IMR-90 (cell line): ENCODE measurements around the gene BMP2K. TPM values are rescaled to one million over a fixed set of nuclear protein-coding genes. Genes with fewer than 3 reads are reported as not detected.

Source experiments
- ATAC-seq: fragments of 200-7000 bp; cut with Tn5 transposase; 2 replicates; pipeline ENCODE4 v1.9.1; 2020; ENCODE audit warnings: low read depth, mild to moderate bottlenecking, moderate library complexity
- BruUV-seq: library from RNA; stranded (reverse); fragments of 400-500 nt; replicated peaks from 2 replicates; lab custom pipeline; 2021; lab: Mats Ljungman, UMichigan
- CTCF ChIA-PET: fragments of 300-600 bp; formaldehyde crosslinking; extraction: SDS; loops from one replicate; lab custom pipeline; 2021; ENCODE audit warnings: antibody characterized with exemption; lab: Yijun Ruan, JAX
- POLR2A ChIA-PET: fragments of 300-600 bp; sonication (Branson Sonifier 250); formaldehyde crosslinking; loops from one replicate; lab custom pipeline; 2022; ENCODE audit warnings: antibody characterized with exemption; ENCODE audit not compliant: unreplicated experiment; lab: Charles Lee
- DNase-seq: peaks from one replicate; pipeline ENCODE4 v3.0.0; 2013
- H2AFZ ChIP-seq: replicated peaks from 2 replicates; pipeline ENCODE3; 2013; ENCODE audit warnings: low read length, mild to moderate bottlenecking; ENCODE audit not compliant: poor library complexity
- H2AK5ac ChIP-seq: 2 replicates; pipeline ENCODE4 v1.6.1; 2013; ENCODE audit warnings: low read depth, low read length, inconsistent platforms
- H2AK9ac ChIP-seq: replicated peaks from 2 replicates; pipeline ENCODE3; 2013; ENCODE audit warnings: mild to moderate bottlenecking, low read depth, low read length, moderate library complexity; ENCODE audit not compliant: poor library complexity
- H2BK120ac ChIP-seq: 2 replicates; pipeline ENCODE4 v1.6.1; 2013; ENCODE audit warnings: low read depth, low read length, inconsistent platforms
- H2BK15ac ChIP-seq: 3 replicates; pipeline ENCODE4 v1.6.1; 2013; ENCODE audit warnings: low read depth, low read length, inconsistent platforms
- H2BK20ac ChIP-seq: 2 replicates; pipeline ENCODE4 v1.6.1; 2013; ENCODE audit warnings: low read depth, mild to moderate bottlenecking, inconsistent platforms, low read length, moderate library complexity
- H2BK5ac ChIP-seq: 2 replicates; pipeline ENCODE4 v1.6.1; 2013; ENCODE audit warnings: mild to moderate bottlenecking, low read depth, low read length, inconsistent platforms; ENCODE audit not compliant: poor library complexity, severe bottlenecking
- H3K14ac ChIP-seq: replicated peaks from 2 replicates; pipeline ENCODE4 v1.6.1; 2013; ENCODE audit warnings: low read depth, low read length, inconsistent platforms
- H3K18ac ChIP-seq: 2 replicates; pipeline ENCODE4 v1.6.1; 2013; ENCODE audit warnings: low read depth, low read length, control low read depth
- H3K23ac ChIP-seq: 2 replicates; pipeline ENCODE4 v1.6.1; 2013; ENCODE audit warnings: low read depth, low read length, inconsistent platforms
- H3K27ac ChIP-seq: 2 replicates; pipeline ENCODE4 v1.5.1; 2013; ENCODE audit warnings: mild to moderate bottlenecking, control low read depth, low read length; ENCODE audit not compliant: insufficient read depth
- H3K27me3 ChIP-seq: 2 replicates; pipeline ENCODE4 v1.6.1; 2013; ENCODE audit warnings: low read length; ENCODE audit not compliant: control insufficient read depth, insufficient read depth
- H3K36me3 ChIP-seq: 2 replicates; pipeline ENCODE4 v1.6.1; 2013; ENCODE audit warnings: low read length, mixed read lengths; ENCODE audit not compliant: control insufficient read depth, insufficient read depth
- H3K4ac ChIP-seq: 2 replicates; pipeline ENCODE4 v1.6.1; 2013; ENCODE audit warnings: low read depth, low read length, inconsistent platforms
- H3K4me1 ChIP-seq: 2 replicates; pipeline ENCODE4 v1.6.1; 2013; ENCODE audit warnings: low read length, mixed read lengths; ENCODE audit not compliant: control insufficient read depth, insufficient read depth
- H3K4me2 ChIP-seq: 2 replicates; pipeline ENCODE4 v1.6.1; 2013; ENCODE audit warnings: low read depth, mild to moderate bottlenecking, control low read depth, low read length, moderate library complexity
- H3K4me3 ChIP-seq: 2 replicates; pipeline ENCODE4 v1.5.1; 2013; ENCODE audit warnings: low read depth, mild to moderate bottlenecking, control low read depth, low read length, moderate library complexity; ENCODE audit not compliant: insufficient read depth
- H3K56ac ChIP-seq: 2 replicates; pipeline ENCODE4 v1.6.1; 2013; ENCODE audit warnings: low read length, inconsistent platforms; ENCODE audit not compliant: insufficient read depth; ENCODE audit errors: extremely low read depth
- H3K79me1 ChIP-seq, 2 experiments: 2 replicates each; pipeline ENCODE4 v1.6.1; 2013; ENCODE audit warnings: low read length in 2 of 2, inconsistent platforms in 1 of 2, low read depth in 1 of 2
- H3K9ac ChIP-seq: 2 replicates; pipeline ENCODE4 v1.6.1; 2013; ENCODE audit warnings: low read depth, low read length, control low read depth
- H3K9me1 ChIP-seq: 2 replicates; pipeline ENCODE4 v1.6.1; 2013; ENCODE audit warnings: low read length, inconsistent platforms; ENCODE audit not compliant: insufficient read depth
- H3K9me3 ChIP-seq: 2 replicates; pipeline ENCODE4 v1.6.1; 2013; ENCODE audit warnings: low read length; ENCODE audit not compliant: control insufficient read depth, insufficient read depth
- H4K20me1 ChIP-seq: 2 replicates; pipeline ENCODE4 v1.6.1; 2013; ENCODE audit warnings: low read length, inconsistent platforms; ENCODE audit not compliant: insufficient read depth
- H4K5ac ChIP-seq: 2 replicates; pipeline ENCODE4 v1.6.1; 2013; ENCODE audit warnings: mild to moderate bottlenecking, low read depth, low read length, control low read depth
- H4K8ac ChIP-seq, 2 experiments: 2 replicates each; pipeline ENCODE4 v1.6.1; 2013; ENCODE audit warnings: low read depth in 2 of 2, low read length in 2 of 2, control low read depth in 1 of 2, inconsistent platforms in 1 of 2
- H4K91ac ChIP-seq: 2 replicates; pipeline ENCODE4 v1.6.1; 2013; ENCODE audit warnings: low read depth, low read length, inconsistent platforms; ENCODE audit not compliant: insufficient read depth
- CHD1 ChIP-seq: IDR thresholded peaks from 2 replicates; pipeline ENCODE4 v1.6.1; 2012; ENCODE audit warnings: low read depth, low read length, improper control_type of control experiment
- FOS ChIP-seq: fragments of 150-350 bp; IDR thresholded peaks from 2 replicates; pipeline ENCODE4 v1.6.1; 2016; ENCODE audit warnings: low read depth, low read length
- MAFK ChIP-seq: IDR thresholded peaks from 2 replicates; pipeline ENCODE4 v1.6.1; 2012; ENCODE audit warnings: low read depth, low read length, improper control_type of control experiment
- dilution Hi-C: fragments of 300-500 bp; cut with HindIII; formaldehyde crosslinking; loops from one replicate; pipeline ENCODE4 v1.14.3; 2018; ENCODE audit warnings: low sequenced_read_pairs; ENCODE audit not compliant: unreplicated experiment
- in situ Hi-C: fragments of 300-500 bp; cut with MboI; formaldehyde crosslinking; loops from 3 replicates; pipeline ENCODE4 v1.14.3; 2019; ENCODE audit warnings: low sequenced_read_pairs, inconsistent platforms, mixed read lengths
- intact Hi-C: fragments of 100-400 bp; cut with micrococcal nuclease; formaldehyde crosslinking; loops from 2 replicates; pipeline ENCODE4 v1.10.0; 2022
- polyA plus RNA-seq, 3 experiments: library from polyadenylated mRNA; depleted of rRNA; stranded (reverse); fragments of >200 nt; gene quantifications; 2 replicates each; pipeline ENCODE4 v1.2.3, GENCODE V29; 2012; ENCODE audit warnings: low replicate concordance in 1 of 3
- total RNA-seq: library from RNA; depleted of rRNA; stranded (reverse); fragments of >200 nt; gene quantifications from 2 replicates; pipeline ENCODE4 v1.2.3, GENCODE V29; 2012
- TF ChIP-seq, protein P1 (sequence below): fragments of 150-350 bp; IDR thresholded peaks from 2 replicates; pipeline ENCODE4 v1.6.1; 2017; ENCODE audit warnings: mild to moderate bottlenecking, antibody characterized with exemption, low read length, low read depth
- TF ChIP-seq, protein P2 (sequence below): fragments of 150-350 bp; IDR thresholded peaks from 2 replicates; pipeline ENCODE4 v1.6.1; 2016; ENCODE audit warnings: low read depth, mild to moderate bottlenecking, low read length, moderate library complexity, borderline replicate concordance
- TF ChIP-seq, protein P3 (sequence below): conservative IDR thresholded peaks from 2 replicates; pipeline ENCODE4 v1.5.1; 2012; ENCODE audit warnings: mild to moderate bottlenecking, low read depth, low read length, improper control_type of control experiment

Gene BMP2K
- total and polyA plus RNA-seq, 2 of the 4 experiments (the other 2 are of a cell fraction) = 15.8 to 46.1 TPM

DNA sequence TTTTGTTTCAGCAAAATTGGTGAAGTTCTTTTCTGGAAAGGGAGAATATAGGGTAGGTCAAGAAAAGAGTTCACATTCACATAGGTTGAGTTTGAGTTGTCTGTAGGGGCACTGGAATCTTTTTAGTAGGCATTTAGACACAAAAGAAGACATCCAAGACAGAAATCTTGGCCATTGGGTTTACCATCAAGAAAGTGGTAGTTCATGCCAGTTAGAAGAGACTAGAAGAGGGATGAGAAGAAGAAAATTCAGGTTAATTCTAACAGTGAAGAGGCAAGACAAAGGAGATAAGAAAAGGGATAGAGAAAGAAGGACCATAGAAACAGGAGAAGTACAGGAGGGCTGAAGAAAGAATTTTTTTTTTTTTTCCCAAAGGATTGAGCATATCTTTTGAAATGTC lies 123.2 kb downstream of the BMP2K start:
- in situ Hi-C loops = no loop called here
- H2BK15ac ChIP-seq = no peak overlapping the region
- H3K9ac ChIP-seq = no peak overlapping the region
- H3K36me3 ChIP-seq = peaks cover 4% of the 10 kb centered on the region
- H3K56ac ChIP-seq = no peak overlapping the region
- no peak overlapping the region for H3K14ac ChIP-seq
- ChIA-PET POLR2A (no interaction called here), CTCF (no interaction called here)
- H2BK20ac ChIP-seq = no peak overlapping the region
- H2AK5ac ChIP-seq = no peak overlapping the region
- dilution Hi-C loops = no loop called here
- no peaks in the 10 kb centered on the region for H3K27me3 ChIP-seq
- no peak overlapping the region for H4K8ac ChIP-seq
- TF ChIP-seq CHD1 (no peak), MAFK (no peak), FOS (no peak)
- TF ChIP-seq, protein P1, sequence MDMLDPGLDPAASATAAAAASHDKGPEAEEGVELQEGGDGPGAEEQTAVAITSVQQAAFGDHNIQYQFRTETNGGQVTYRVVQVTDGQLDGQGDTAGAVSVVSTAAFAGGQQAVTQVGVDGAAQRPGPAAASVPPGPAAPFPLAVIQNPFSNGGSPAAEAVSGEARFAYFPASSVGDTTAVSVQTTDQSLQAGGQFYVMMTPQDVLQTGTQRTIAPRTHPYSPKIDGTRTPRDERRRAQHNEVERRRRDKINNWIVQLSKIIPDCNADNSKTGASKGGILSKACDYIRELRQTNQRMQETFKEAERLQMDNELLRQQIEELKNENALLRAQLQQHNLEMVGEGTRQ = no peak
- TF ChIP-seq, protein P2, sequence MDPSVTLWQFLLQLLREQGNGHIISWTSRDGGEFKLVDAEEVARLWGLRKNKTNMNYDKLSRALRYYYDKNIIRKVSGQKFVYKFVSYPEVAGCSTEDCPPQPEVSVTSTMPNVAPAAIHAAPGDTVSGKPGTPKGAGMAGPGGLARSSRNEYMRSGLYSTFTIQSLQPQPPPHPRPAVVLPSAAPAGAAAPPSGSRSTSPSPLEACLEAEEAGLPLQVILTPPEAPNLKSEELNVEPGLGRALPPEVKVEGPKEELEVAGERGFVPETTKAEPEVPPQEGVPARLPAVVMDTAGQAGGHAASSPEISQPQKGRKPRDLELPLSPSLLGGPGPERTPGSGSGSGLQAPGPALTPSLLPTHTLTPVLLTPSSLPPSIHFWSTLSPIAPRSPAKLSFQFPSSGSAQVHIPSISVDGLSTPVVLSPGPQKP = no peak
- TF ChIP-seq, protein P3, sequence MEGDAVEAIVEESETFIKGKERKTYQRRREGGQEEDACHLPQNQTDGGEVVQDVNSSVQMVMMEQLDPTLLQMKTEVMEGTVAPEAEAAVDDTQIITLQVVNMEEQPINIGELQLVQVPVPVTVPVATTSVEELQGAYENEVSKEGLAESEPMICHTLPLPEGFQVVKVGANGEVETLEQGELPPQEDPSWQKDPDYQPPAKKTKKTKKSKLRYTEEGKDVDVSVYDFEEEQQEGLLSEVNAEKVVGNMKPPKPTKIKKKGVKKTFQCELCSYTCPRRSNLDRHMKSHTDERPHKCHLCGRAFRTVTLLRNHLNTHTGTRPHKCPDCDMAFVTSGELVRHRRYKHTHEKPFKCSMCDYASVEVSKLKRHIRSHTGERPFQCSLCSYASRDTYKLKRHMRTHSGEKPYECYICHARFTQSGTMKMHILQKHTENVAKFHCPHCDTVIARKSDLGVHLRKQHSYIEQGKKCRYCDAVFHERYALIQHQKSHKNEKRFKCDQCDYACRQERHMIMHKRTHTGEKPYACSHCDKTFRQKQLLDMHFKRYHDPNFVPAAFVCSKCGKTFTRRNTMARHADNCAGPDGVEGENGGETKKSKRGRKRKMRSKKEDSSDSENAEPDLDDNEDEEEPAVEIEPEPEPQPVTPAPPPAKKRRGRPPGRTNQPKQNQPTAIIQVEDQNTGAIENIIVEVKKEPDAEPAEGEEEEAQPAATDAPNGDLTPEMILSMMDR = no peak
- H3K4me2 ChIP-seq = no peak overlapping the region
- no peak overlapping the region for H2AK9ac ChIP-seq
- H4K20me1 ChIP-seq = no peaks in the 10 kb centered on the region
- ATAC-seq (no peak), DNase-seq (no peak)
- H3K79me1 ChIP-seq = no peaks in the 10 kb centered on the region
- H2BK120ac ChIP-seq = no peak overlapping the region
- no peak overlapping the region for H4K5ac ChIP-seq
- H3K27ac ChIP-seq = no peak overlapping the region
- intact Hi-C loops = no loop called here
- no peak overlapping the region for H3K4ac ChIP-seq
- H3K4me1 ChIP-seq = no peaks in the 10 kb centered on the region
- H3K4me3 ChIP-seq = no peak overlapping the region
- no peak overlapping the region for H4K91ac ChIP-seq
- no peak overlapping the region for H2BK5ac ChIP-seq
- no peak overlapping the region for H3K23ac ChIP-seq
- BruUV-seq = no TSS peak
- no peaks in the 10 kb centered on the region for H3K9me3 ChIP-seq
- no peaks in the 10 kb centered on the region for H3K9me1 ChIP-seq
- no peak overlapping the region for H3K18ac ChIP-seq
- H2AFZ ChIP-seq = no peak overlapping the region
